Umbilical cord (tissue), 2 donors: ENCODE results near the gene COL3A1. TPM values are rescaled to one million over a fixed set of nuclear protein-coding genes. Genes with fewer than 3 reads are reported as not detected.
A peak's percentile ranks its signal among the peaks of the same experiment; 100 is the strongest.

ENCODE experiments used
- DNase-seq: peaks from one replicate; pipeline ENCODE4 v3.0.0-alpha.2; 2015; ENCODE audit warnings: low spot score
- total RNA-seq: library from RNA; depleted of rRNA; stranded (reverse); fragments of >200 nt; gene quantifications from one replicate; pipeline ENCODE4 v1.2.3, GENCODE V29; 2014; ENCODE audit warnings: low replicate concordance; ENCODE audit not compliant: insufficient read depth

The COL3A1 gene
- 35,960 TPM for total RNA-seq

DNA sequence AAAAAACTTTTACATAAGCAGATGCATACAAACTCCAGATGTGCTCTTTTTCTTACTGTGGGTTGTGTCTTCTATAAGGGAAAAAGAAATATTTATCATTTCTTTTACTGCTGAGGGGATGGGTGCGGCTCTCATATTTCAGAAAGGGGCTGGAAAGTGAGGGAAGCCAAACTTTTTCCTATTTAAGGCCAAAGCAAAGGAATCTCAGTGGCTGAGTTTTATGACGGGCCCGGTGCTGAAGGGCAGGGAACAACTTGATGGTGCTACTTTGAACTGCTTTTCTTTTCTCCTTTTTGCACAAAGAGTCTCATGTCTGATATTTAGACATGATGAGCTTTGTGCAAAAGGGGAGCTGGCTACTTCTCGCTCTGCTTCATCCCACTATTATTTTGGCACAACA, at the start of gene COL3A1:
Gene COL3A1 (plus strand): TSS at position 210 of the 400 bp plus-strand sequence. CDS start 117 bp downstream, at position 327.
- peak; percentile 97 for DNase-seq

DNA sequence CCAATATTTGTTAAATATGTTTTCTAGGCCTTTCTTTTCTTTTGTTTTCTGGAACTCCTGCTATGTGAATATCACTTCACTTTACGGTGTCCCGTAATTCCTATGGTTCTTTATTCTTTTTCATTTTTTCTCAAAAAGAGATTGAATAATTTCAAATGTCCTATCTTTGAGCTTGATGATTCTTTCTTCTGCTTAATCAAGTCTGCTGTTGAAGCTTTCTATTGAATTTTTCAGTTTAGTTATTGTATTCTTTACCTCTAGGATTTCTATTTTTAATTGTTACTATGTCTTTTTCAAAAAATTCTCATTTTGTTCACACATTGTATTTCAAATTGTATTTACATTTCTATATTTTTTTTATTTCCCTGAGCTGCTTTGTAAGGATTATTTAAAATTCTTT, 45.5 kb upstream of the COL3A1 start:
- no peak for DNase-seq

DNA sequence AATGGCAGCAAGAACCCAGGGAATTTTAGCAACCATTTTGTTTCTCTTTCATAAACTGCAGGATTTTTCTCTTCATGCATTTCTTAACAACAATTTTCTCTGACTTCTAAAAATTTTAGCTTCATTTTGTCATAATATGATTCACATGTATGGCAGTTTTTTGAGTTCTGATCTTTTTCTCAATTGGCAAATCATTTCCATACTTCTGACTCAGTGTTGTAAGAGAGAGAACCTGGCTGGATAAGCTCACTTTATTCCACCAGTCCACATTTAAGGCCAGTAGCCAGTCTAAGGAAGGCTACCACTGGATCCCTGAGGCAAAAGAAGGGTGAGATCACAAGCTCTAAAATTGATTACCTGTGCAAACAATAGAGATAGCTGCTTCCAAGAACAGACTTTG, 42.8 kb upstream of the COL3A1 start:
- no peak for DNase-seq

DNA sequence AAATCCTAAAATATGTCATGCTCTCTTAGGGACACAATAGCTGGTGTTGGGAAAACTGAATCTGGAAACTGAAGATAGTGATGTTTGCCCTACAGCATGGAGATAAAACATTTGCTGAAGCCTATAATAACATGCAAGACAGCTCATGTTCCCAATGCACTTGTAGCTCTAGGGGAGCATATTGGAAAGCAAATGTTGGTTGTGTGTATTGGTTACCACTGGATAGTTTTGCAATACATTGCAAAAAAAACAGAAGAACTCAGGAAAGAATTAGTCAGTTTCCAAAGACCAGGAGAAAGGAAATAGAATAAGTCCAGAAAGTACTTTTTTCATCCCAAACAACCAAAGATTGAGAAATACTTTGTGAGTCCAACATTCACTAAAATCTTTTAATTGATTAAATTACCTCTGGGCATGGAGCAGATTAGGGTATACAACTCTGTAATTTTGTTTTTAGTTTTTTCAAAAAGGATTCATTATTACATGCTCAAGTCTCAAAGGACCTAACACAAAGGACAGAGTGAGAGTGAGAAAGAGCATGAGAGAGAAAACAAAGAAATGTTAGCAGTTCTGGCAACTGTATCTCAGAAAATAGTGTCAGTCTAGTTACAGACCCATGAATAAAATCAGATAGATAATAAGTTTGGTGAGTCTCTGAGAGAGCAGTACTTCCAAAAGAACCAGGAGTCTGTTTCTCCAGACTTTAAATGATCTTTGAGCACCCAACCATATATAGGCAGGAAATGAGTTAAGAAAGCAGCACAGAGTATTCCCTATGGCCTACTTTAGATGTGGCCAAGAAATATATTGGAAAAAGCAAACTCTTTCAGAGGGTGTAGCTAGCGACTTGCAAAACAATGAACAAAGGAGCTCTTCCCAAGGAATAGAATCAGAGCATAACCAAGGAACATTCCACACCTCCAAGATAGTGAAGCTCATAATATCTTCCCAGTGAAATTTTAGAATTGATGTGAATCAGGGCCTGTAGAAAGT, 36.6 kb upstream of the COL3A1 start:
- DNase-seq, result peak; percentile 19

DNA sequence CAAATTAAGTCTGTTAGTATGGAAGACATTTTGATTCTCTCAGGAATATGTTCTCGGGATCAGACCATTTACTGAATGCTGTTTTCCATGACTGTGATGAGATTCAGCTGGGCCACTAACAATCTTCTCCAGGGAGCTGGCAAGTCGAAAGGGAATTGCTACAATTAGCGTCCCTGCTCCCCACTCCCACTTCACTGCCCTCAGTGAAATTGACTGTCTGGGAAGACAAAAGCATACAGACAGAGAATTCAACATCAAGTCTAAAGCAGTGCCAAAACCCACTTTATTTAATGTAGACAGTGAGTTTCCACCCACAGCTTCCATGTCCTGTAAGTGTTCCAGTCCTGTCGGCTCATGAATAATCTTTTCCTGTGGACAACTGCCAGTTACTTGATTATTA, 34.0 kb upstream of the COL3A1 start:
- DNase-seq, result peak; percentile 24

DNA sequence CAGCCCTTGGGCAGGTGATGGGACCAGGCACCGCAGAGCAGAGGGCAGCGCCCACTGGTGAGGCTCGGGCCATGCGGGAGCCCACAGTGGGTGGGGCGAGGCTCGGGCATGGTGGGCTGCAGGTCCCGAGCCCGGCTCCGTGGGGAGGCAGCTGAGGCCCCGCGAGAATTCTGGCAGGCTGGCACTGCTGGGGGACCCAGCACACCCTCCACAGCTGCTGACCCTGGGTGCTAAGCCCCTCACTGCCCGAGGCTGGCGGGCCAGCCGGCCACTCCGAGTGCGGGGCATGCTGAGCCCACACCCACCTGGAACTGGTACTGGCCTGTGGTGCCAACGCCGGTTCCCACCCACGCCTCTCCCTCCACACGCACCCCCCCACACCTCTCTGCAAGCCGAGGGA, 29.7 kb upstream of the COL3A1 start:
- no peak for DNase-seq

DNA sequence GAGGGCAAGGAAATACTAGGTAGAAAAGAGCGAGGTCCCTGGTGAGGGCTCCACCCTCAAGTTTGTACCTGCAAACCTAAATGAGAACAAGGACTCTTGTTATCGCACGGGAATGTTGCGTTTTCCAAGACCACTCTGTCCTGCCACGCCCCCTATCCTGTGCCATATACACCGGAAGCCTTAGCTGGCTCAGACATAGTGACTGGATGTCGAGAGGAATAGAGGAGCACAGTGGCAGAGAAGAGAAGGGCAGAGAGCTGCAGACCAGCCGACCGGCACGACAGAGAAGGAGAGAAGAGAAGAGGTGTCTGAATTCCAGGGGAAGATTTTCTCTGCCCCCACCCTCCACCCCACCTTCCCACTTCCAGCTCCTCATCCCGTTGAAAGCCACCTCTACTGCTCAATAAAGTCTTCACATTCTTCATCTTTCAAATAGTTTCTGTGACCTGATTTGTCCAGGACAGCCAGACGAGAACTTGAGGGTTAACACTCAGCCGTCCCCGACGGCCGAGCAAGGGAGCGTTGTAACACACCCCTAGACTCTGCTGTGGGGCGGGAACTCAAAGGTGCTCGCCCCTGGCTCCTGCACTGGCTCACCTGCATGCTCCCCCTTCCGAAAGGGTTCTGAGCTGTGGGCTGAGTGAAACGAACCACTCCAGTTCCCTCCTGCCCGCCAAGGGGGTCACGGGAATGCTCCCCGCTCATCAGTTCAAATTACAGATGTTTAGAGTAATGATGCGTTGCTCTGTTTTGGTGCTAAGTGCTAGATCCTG, 24.9 kb upstream of the COL3A1 start:
- DNase-seq, result no peak

DNA sequence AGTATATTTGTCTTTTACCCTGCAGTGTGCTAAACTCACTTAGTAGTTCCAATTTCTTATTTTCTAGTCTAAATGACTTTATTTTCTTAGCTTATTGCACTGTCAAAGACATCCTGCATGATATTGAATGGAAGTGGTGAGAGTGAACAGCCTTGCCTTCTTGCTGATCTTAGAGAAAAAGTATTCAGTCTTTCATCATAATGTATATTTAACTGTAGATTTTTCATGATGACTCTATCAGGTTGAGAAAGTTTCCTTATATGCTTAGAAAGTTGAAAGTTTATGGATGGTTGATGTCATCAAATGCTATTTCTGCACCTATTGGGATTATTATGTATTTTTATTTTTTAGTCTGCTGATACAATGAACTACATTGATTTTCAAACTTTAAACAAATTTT, 21.3 kb upstream of the COL3A1 start:
- no peak for DNase-seq

DNA sequence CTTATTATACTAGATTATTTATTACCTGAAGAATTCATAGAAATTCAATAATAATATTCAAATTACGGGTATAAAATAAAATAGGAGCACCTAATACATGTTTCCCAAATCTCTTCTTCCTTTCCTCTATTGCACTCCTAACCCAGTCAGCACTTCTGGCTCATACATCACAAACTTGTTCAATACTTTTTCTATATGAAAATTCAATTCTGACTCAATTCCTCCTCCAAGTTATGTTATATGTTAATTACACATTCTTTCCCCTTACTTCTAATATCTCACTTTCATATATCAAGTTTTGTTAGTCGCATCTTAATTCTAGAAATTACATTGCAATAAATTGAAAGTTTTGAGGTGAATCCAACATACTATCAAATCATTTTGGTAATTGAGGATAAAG, 17.9 kb upstream of the COL3A1 start:
- DNase-seq, result no peak

DNA sequence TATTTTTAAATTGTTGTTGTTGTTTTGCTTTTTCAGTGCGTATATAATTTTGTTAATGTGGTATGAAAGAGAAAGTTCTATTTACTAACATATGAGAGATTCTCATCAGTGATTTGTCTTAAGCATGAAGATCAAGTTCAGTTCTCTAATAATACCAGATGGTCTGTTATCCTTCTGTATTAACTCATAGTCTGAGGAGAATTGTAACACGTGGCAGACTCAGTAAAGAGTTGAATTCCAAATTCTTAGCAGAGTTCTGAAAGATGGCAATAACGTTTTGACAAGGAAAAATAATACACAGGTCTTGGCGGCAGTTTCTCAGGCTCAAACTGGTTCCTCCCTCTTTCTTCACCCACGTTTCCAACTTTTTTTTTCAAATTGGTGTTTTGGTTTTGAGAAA, 17.2 kb upstream of the COL3A1 start:
- DNase-seq, result peak; percentile 18

DNA sequence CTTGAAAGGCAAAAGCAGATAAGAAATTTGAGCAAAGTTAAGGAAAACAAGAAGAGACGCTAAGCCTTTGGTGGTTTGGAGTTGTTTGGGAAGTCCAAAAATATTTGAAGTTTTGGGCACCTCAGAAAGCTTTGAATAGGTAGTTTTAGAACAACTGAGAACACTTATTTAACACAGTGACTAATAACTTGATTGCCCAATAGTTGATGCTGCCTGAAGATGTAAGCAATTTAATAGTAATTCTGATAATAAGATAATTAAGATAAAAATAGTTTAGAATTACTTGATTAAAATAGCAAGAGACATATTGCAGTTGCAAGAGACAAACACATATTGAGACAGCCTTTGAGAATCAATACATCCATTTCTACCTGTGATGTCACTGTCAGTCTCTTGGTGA, 16.5 kb upstream of the COL3A1 start:
- no peak for DNase-seq

DNA sequence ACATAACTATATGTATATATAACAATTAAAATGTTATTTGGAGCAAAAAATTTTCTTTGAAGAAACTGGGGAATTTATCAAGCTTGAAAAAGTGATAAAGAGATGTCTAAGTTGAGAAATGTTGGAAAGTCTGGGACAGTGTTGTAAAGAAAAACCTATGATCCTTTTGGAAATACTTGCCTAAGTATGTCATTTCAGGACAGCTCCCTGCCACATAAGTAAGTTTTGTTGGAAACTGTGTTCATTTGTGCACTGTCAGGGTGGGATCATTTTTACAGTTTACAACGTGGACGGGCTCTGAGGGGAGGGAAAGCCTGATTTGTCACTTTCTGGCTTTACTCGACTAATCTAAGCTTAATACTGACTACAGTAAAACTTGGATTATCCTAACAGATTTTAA, 10.4 kb upstream of the COL3A1 start:
- peak; percentile 88 for DNase-seq

DNA sequence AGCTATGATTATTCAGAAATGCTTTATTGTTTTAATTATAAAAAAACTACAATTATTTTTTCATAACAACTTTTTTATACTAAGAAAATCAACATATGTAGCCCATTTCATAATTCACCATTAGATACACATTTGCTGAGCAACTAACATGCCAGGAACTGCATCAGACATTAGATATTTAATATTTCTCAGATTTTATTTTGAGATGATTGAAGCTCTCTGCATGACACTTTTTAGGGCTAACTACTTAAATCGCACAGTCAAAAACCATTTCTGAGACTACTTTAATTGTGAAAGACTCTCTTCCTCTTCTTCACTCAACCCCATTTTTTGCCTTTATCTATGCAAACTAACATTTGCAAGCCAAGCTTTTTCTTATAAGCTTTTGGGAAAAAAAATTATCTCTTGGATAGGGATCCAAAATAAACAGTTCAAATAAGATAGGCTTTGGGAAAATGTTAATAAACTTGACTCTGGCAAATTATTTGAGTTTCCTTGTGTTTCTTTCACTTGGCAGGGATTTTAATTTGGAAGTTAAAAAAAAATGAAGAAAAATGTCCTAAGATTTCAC, 9.1 kb upstream of the COL3A1 start:
- DNase-seq, result peak; percentile 56

DNA sequence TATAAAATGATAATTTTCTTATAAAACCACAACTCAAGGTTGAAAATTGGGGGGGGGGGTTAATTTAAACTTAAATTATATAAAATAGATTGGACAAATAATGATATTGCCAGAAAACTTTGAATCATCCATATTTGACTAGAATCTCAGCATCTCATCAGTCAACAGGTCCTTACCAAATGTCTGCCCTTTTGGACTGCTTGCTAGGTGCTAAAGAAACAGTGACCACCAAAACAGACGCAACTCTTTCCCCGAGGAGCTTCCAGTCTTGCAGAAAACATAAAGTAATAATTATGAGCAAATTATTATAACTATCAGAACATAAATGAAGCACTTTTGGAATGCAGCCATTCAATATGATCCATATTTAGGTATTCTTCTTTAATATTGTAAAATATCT, 8.6 kb upstream of the COL3A1 start:
- peak; percentile 1 for DNase-seq

DNA sequence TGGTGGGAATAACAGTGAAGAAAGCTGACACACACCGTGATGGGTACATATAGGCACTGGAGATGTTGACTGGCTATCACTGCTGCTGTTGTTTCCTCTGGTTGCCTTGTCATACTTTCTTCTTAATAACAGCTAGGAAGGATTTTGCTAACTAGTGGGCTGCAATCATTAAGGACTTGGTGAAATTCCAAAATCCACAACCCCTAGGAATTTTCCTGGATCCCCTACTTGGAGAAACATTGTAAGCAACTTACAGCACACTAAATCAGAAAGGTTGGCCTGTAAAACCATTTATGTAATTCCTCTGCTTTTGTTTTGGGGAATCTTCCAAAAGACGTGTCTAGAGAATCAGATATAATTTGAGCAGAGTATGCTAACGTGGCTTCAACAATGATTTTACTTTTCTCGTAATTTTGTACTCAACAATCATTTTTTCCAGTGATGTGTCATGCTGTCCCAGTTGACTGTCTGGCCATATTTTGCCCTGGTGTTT, 8.0 kb upstream of the COL3A1 start:
- DNase-seq, result peak; percentile 39

DNA sequence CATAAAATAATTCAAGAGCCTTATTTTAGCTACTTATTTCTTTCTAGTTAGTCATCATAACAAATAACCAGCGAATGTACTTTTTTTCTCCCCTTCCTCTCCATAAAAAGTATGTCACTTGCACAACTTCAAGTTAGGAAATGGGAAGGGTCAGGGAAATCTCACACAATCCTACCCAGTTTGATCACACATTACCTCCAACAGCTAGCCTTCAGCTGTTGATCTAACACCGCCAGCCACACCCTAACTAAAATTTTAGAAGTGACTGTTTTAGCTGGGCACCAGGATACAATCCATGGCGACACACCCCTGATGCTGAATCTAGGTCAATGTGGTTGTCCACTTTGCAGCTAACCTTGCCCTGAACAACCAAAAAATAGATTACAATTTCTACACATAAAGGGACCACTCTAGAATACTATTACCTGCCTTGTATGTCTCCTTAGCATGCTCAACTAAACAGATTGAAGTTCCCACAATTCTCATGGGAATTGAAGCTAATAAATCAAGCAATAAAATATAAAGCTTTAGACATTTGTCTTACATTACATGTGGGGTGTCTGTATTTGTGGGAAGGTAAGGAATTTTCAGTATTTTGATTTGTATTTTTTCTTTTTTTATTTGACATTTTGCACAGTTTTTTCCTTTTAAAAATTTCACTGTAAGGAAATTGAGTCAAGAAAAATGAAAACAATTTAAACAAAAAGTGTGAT, 7.3 kb upstream of the COL3A1 start:
- DNase-seq, result peak; percentile 4

DNA sequence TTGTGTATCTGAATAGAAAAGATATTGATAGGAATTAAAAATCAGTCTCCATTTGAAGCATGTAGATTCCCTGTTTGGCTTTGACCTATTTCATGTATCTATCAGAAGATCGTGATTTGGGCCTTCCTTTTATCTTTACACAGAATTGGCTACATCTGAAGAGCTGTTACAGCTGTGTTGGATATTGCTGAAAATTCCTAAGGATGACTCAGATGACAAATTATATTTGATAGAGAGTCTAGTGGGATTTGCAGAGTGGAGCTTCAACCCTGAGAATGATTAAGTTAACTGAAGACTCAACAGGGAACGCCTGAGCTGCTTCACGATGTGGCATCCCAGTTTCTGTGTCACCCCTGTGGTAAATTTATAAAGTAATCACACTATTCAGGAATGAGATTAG, 4.9 kb upstream of the COL3A1 start:
- DNase-seq, result peak; percentile 93

DNA sequence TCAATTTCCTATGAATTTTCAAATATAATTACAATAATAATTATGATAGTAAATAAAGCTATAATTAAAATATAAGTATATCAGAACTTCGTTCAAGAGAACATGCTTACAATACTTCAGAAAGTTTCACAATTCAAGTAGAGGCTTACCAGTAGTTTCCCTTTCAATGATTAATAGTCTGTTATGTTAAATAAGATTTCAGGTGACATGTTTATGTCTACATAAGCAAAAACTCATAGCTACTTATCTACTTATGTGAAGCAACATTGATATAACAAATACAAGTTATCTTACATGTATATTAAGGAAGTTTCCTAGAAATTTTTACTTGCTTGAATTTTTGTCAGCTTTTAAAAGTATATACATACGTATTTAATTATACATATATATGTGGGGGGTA, 4.5 kb upstream of the COL3A1 start:
- peak; percentile 67 for DNase-seq

DNA sequence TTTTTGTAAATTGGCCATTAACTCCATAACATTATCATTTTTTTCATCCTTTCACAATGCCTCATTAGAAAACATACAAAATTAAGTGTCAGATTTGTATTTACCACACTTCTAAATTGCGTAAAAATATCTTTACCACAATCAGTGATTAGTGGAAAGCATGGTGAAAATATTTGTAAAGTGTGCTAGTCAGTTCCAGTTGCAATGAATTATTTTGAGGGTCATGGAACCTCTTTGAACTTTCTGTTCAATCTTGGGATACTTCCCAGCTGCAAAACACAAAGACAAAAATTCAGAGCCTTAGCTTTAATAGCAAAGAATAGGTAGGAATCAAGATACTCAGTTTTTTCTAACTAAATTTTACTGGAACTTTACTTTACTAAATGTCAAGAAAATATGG, 4.0 kb upstream of the COL3A1 start:
- peak; percentile 44 for DNase-seq

DNA sequence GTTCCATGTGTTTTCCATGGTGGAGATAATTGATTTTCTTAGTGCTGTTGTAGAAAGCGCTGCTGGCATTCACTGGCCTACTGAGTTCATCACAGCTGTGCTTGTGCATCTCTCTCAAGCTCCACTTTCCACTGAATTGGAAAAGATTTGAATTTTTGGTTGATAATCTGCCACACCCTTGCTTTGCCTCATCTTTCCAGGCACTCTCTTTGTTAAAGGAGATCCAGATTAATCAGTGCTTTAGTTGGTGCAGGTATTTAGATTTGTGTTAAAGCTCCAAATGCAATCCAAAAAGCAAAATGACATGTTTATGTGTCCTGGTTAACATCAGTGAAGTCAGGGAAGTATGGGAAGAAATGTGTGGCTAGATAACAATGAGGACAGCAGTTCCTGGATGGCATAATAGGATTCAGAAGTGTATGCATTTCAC, 2.7 kb upstream of the COL3A1 start:
- DNase-seq, result peak; percentile 84

DNA sequence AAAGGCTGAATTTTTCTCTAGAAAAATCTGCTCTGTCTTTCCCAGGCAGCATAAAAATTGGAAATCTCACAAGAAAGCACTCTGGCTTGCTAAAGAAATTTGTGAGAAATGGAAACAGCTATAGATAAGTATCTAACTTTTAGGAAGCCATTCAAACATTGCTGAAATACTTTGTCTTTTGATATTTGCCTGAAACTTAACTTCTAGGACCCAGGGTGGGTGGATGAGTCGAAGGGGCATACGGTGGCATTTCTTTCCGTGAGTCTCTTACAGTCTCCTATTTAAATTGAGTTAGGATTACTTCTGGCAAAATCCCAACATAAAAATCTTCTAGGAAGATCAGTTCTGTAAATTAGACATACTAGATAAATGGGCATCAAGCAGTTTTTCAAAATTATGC, 532 bp upstream of the COL3A1 start:
- no peak for DNase-seq
